ENCODE results near the gene GADD45B.

- TF ChIP-seq POLR2A (IDR thresholded peaks at IDR 0.05) = no peak
- no peak for TF ChIP-seq CTCF (IDR thresholded peaks at IDR 0.05)
These were observed 42.1 kb upstream of the GADD45B start for GRCh38 chr19:2433854-2434253.

Measured in thyroid gland (tissue), 4 donors.